Pons (tissue), 1 donor: ENCODE results near the gene NOS1AP.

Experiments used
- DNase-seq: peaks from one replicate; pipeline ENCODE4 v3.0.0-alpha.2; 2016; ENCODE audit warnings: low spot score

Gene NOS1AP

GRCh38 chr1:162300057-162300917 is 230.8 kb downstream of the NOS1AP start:
- no peak for DNase-seq

- DNase-seq = no peak
Observed at GRCh38 chr1:162301696-162302095, 232.2 kb downstream of the NOS1AP start.

GRCh38 chr1:162302306-162303003 is 233.0 kb downstream of the NOS1AP start:
- DNase-seq = no peak

- no peak for DNase-seq
Observed at GRCh38 chr1:162303004-162303344, 233.5 kb downstream of the NOS1AP start.

- no peak for DNase-seq
Observed at GRCh38 chr1:162304736-162305135, 235.2 kb downstream of the NOS1AP start.

- DNase-seq = no peak
Observed at GRCh38 chr1:162305969-162306368, 236.5 kb downstream of the NOS1AP start.

GRCh38 chr1:162310337-162310736 is 240.8 kb downstream of the NOS1AP start:
- DNase-seq = no peak

- no peak for DNase-seq
Observed at GRCh38 chr1:162314206-162314605, 244.7 kb downstream of the NOS1AP start.

GRCh38 chr1:162315673-162316072 is 246.2 kb downstream of the NOS1AP start:
- no peak for DNase-seq

GRCh38 chr1:162316187-162316586 is 246.7 kb downstream of the NOS1AP start:
- DNase-seq = no peak

- no peak for DNase-seq
Observed at GRCh38 chr1:162317621-162318020, 248.1 kb downstream of the NOS1AP start.

GRCh38 chr1:162319493-162320175 is 250.1 kb downstream of the NOS1AP start:
- peak; percentile 26 for DNase-seq

- DNase-seq = no peak
Observed at GRCh38 chr1:162321809-162322422, 252.4 kb downstream of the NOS1AP start.

- DNase-seq = peak; percentile 15
Observed at GRCh38 chr1:162323023-162323422, 253.5 kb downstream of the NOS1AP start.

GRCh38 chr1:162324396-162324795 is 254.9 kb downstream of the NOS1AP start:
- no peak for DNase-seq

- no peak for DNase-seq
Observed at GRCh38 chr1:162326559-162326958, 257.1 kb downstream of the NOS1AP start.

GRCh38 chr1:162327144-162327787 is 257.8 kb downstream of the NOS1AP start:
- DNase-seq = no peak

GRCh38 chr1:162327788-162328165 is 258.3 kb downstream of the NOS1AP start:
- DNase-seq = no peak

GRCh38 chr1:162328512-162328911 is 259.0 kb downstream of the NOS1AP start:
- DNase-seq = no peak

- DNase-seq = no peak
Observed at GRCh38 chr1:162329826-162330225, 260.3 kb downstream of the NOS1AP start.

- no peak for DNase-seq
Observed at GRCh38 chr1:162333991-162334390, 264.5 kb downstream of the NOS1AP start.

GRCh38 chr1:162335126-162335525 is 265.6 kb downstream of the NOS1AP start:
- peak; percentile 25 for DNase-seq
